Bronchial epithelial cell (primary cell): Measurements from ENCODE around the gene R3HDM2. TPM values are rescaled to one million over a fixed set of nuclear protein-coding genes. Genes with fewer than 3 reads are reported as not detected.

Source experiments
- DNase-seq: peaks from one replicate; pipeline ENCODE4 v3.0.0-alpha.2; 2010; ENCODE audit warnings: low read depth
- FAIRE-seq: peaks from 2 replicates; lab custom pipeline; 2011; peaks lifted over from hg19 to GRCh38; lab: Jason Lieb, UNC
- H3K27me3 ChIP-seq: 2 replicates; pipeline ENCODE4 v1.5.1; 2011; ENCODE audit warnings: low read length; ENCODE audit not compliant: control insufficient read depth, insufficient read depth
- H3K36me3 ChIP-seq: 2 replicates; pipeline ENCODE4 v1.5.1; 2011; ENCODE audit warnings: low read length; ENCODE audit not compliant: control insufficient read depth, insufficient read depth
- H3K4me3 ChIP-seq: 2 replicates; pipeline ENCODE4 v1.5.1; 2011; ENCODE audit warnings: mild to moderate bottlenecking, low read depth, low read length, control low read depth
- CTCF ChIP-seq: IDR thresholded peaks from 2 replicates; pipeline ENCODE4 v1.5.1; 2011; ENCODE audit warnings: mild to moderate bottlenecking, moderate library complexity, low read length, control low read depth, inconsistent platforms; ENCODE audit not compliant: insufficient read depth, severe bottlenecking
- total RNA-seq: library from RNA; depleted of rRNA; stranded (reverse); fragments of >200 nt; gene quantifications from 2 replicates; pipeline ENCODE4 v1.2.1, GENCODE V29; 2014

Gene R3HDM2
- total RNA-seq, 1 donor from 2014 or later = 5.5 TPM

- DNase-seq (no peak), FAIRE-seq (no peak)
- Histone ChIP-seq H3K36me3 (peaks cover 32% of the 10 kb centered on the region), H3K27me3 (peaks cover 10% of the 10 kb centered on the region), H3K4me3 (peak overlapping the region; percentile 90)
- TF ChIP-seq CTCF = no peak
These were observed 201.7 kb downstream of the R3HDM2 start for GRCh38 chr12:57229046-57229633.

- H3K36me3 ChIP-seq = peaks cover 16% of the 10 kb centered on the region
- TF ChIP-seq CTCF = no peak
- peaks cover 19% of the 10 kb centered on the region for H3K27me3 ChIP-seq
- H3K4me3 ChIP-seq = no peak overlapping the region
- DNase-seq (peak; percentile 40), FAIRE-seq (peak; percentile 40)
These were observed 203.3 kb downstream of the R3HDM2 start for GRCh38 chr12:57227315-57228115.

DNA sequence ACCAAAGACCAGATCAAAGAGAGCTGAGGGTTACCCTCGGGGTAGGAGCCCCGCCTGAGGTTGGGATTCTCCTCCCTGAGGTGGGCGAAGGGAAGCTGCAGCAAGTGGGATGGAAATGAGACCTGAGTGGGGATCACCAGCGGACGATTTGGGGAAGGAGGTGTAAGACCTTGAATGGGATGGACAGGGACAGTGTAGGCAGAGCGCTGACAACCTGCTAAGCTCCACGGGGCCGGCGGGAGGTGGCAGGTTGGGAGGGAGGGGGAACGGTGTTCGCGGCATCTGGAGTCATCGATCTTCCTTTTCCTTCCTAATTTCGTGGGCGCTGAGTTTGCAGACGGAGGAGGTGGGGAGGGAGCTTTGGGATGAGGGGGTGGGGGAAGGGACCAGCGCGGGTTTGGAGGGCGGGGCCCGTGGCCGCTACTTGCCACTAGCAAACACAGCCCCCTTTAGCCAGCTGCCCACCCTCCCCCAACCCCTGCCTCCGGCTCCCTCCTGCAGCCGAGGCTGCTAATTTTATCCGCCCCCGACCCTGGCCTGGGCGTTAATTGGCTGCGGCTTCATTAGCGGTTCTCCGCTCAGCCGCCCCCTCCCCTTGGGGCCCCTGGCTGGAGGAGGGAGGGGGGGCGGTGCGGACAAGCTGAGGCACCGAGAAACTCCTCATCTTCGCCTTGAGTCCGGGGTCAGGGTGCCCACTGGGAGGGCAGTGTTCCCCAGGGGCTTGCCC is 204.1 kb downstream of the R3HDM2 start:
- TF ChIP-seq CTCF = no peak
- DNase-seq = no peak
- Histone ChIP-seq H3K36me3 (peaks cover 11% of the 10 kb centered on the region), H3K27me3 (peaks cover 26% of the 10 kb centered on the region), H3K4me3 (no peak overlapping the region)
- FAIRE-seq = no peak

DNA sequence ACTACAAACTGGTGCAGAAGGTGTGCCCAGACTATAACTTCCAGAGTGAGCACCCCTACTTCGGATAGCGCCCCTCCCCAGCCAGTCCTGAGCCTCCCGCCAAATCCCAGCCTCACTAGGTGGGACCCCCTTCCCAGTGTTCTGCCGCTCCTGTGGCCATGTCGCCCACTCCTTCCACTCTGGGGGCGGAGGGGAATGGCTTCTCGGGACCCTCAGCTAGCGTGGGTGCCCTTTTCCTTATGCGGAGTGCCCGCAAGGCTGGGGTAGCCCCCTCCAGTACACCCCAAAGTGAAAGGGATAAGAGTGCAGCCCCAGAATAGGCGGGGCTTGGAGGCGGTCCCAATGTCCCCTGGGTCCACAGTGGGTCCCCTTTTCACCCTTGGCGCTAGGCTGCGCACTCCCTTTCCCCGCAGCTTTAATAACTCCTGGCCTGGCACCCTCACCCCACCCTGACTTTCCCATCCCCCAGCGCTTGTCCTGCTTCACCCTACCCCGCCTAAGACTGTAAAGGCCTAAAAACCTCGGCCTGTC is 205.1 kb downstream of the R3HDM2 start:
- Histone ChIP-seq H3K4me3 (no peak overlapping the region), H3K36me3 (peaks cover 1% of the 10 kb centered on the region), H3K27me3 (peaks cover 36% of the 10 kb centered on the region)
- FAIRE-seq (no peak), DNase-seq (no peak)
- no peak for TF ChIP-seq CTCF

- Histone ChIP-seq H3K27me3 (peaks cover 40% of the 10 kb centered on the region), H3K4me3 (no peak overlapping the region), H3K36me3 (no peaks in the 10 kb centered on the region)
- FAIRE-seq (no peak), DNase-seq (no peak)
- peak; percentile 76 for TF ChIP-seq CTCF
These were observed 205.7 kb downstream of the R3HDM2 start for GRCh38 chr12:57224973-57225679.
